Transverse colon (tissue), 4 donors: ENCODE measurements around the gene CLEC18C.
"Not testable (repeated sequence)": the region's sequence is repeated elsewhere in the genome, so short reads cannot be mapped to it uniquely, and the experiment has no call there.

Source experiments
- CTCF ChIP-seq, 5 experiments: fragments of 200-600 bp in 3 of 5; fragments of 450-650 bp in 2 of 5; sonication (generic) in 3 of 5; IDR thresholded peaks; 1 replicate in 2 of 5; 2 replicates in 3 of 5; pipeline ENCODE4 v1.5.1; 2016 to 2017; ENCODE audit warnings: antibody characterized with exemption in 5 of 5, inconsistent platforms in 3 of 5, mild to moderate bottlenecking in 2 of 5, moderate library complexity in 1 of 5
- POLR2AphosphoS5 ChIP-seq, 3 donors: sonication (generic); formaldehyde crosslinking; IDR thresholded peaks; one replicate each; pipeline ENCODE4 v1.6.1; 2016; ENCODE audit warnings: antibody characterized with exemption in 3 of 3

- not testable (repeated sequence) for TF ChIP-seq POLR2AphosphoS5, CTCF (IDR thresholded peaks at IDR 0.05)
Measured at GRCh38 chr16:70197611-70198010, 24.0 kb downstream of the CLEC18C start.
